C4-2B (cell line): ENCODE data around the gene C1QTNF1.

Experiments used
- H3K27ac ChIP-seq: fragments of 450-650 bp; 2 replicates; pipeline ENCODE4 v1.5.1; 2017
- CTCF ChIP-seq: fragments of 450-650 bp; conservative IDR thresholded peaks from 2 replicates; pipeline ENCODE4 v1.5.1; 2017; ENCODE audit warnings: mild to moderate bottlenecking
- ZFX ChIP-seq: fragments of 450-650 bp; IDR thresholded peaks from 2 replicates; pipeline ENCODE4 v1.6.1; 2017

Gene C1QTNF1

GRCh38 chr17:79052131-79052530, 28.2 kb downstream of the C1QTNF1 start:
- H3K27ac ChIP-seq, result no peak overlapping the region

GRCh38 chr17:79053251-79053925, 29.4 kb downstream of the C1QTNF1 start:
- TF ChIP-seq CTCF (no peak), ZFX (no peak)
- H3K27ac ChIP-seq, result no peak overlapping the region

More at GRCh38 chr17:79052131-79052530, 28.2 kb downstream of the C1QTNF1 start:
- TF ChIP-seq CTCF, result no peak
- TF ChIP-seq ZFX, result no peak

GRCh38 chr17:79054200-79054960, 30.4 kb downstream of the C1QTNF1 start:
- TF ChIP-seq ZFX (no peak), CTCF (no peak)
- no peak overlapping the region for H3K27ac ChIP-seq

- TF ChIP-seq ZFX, result no peak
- TF ChIP-seq CTCF, result no peak
- H3K27ac ChIP-seq, result no peak overlapping the region
These were observed 31.2 kb downstream of the C1QTNF1 start for GRCh38 chr17:79055197-79055596.

GRCh38 chr17:79057737-79058385, 33.9 kb downstream of the C1QTNF1 start:
- no peak overlapping the region for H3K27ac ChIP-seq
- TF ChIP-seq ZFX (no peak), CTCF (no peak)

GRCh38 chr17:79062691-79063090, 38.7 kb downstream of the C1QTNF1 start:
- TF ChIP-seq ZFX (no peak), CTCF (no peak)
- H3K27ac ChIP-seq, result no peak overlapping the region

- H3K27ac ChIP-seq, result no peak overlapping the region
- TF ChIP-seq CTCF, result no peak
- no peak for TF ChIP-seq ZFX
These were observed 40.1 kb downstream of the C1QTNF1 start for GRCh38 chr17:79064026-79064425.
